GM18526 (cell line): Measurements from ENCODE around the gene HABP2.

Experiments
- POLR2A ChIP-seq: IDR thresholded peaks from 3 replicates; pipeline ENCODE4 v1.6.1; 2011; ENCODE audit not compliant: insufficient read length; ENCODE audit errors: extremely low read depth

HABP2 gene

GRCh38 chr10:113566888-113567287 lies 14.0 kb downstream of the HABP2 start:
- no peak for TF ChIP-seq POLR2A

GRCh38 chr10:113569576-113569975 lies 16.7 kb downstream of the HABP2 start:
- no peak for TF ChIP-seq POLR2A

- TF ChIP-seq POLR2A: no peak
Measured at GRCh38 chr10:113572520-113573290, 19.9 kb downstream of the HABP2 start.

GRCh38 chr10:113573368-113573767 lies 20.5 kb downstream of the HABP2 start:
- TF ChIP-seq POLR2A: no peak

- no peak for TF ChIP-seq POLR2A
Measured at GRCh38 chr10:113576852-113577251, 24.0 kb downstream of the HABP2 start.

GRCh38 chr10:113578773-113579172 lies 25.9 kb downstream of the HABP2 start:
- TF ChIP-seq POLR2A: no peak

- no peak for TF ChIP-seq POLR2A
Measured at GRCh38 chr10:113581092-113581491, 28.2 kb downstream of the HABP2 start.

- TF ChIP-seq POLR2A: no peak
Measured at GRCh38 chr10:113583571-113583970, 30.7 kb downstream of the HABP2 start.

- TF ChIP-seq POLR2A: no peak
Measured at GRCh38 chr10:113585949-113586348, 33.1 kb downstream of the HABP2 start.

- no peak for TF ChIP-seq POLR2A
Measured at GRCh38 chr10:113589201-113589770, 36.4 kb downstream of the HABP2 start.

- no peak for TF ChIP-seq POLR2A
Measured at GRCh38 chr10:113590581-113590980, 37.7 kb downstream of the HABP2 start.

GRCh38 chr10:113592380-113592779 lies 39.5 kb downstream of the HABP2 start:
- no peak for TF ChIP-seq POLR2A

GRCh38 chr10:113594652-113595051 lies 41.8 kb downstream of the HABP2 start:
- TF ChIP-seq POLR2A: no peak

GRCh38 chr10:113600569-113600968 lies 47.7 kb downstream of the HABP2 start:
- no peak for TF ChIP-seq POLR2A

GRCh38 chr10:113603057-113603777 lies 50.4 kb downstream of the HABP2 start:
- TF ChIP-seq POLR2A: no peak

GRCh38 chr10:113604572-113604971 lies 51.7 kb downstream of the HABP2 start:
- no peak for TF ChIP-seq POLR2A
